GM12878 (cell line): ENCODE data around the gene RPS6KA3. TPM values are rescaled to one million over a fixed set of nuclear protein-coding genes. Genes with fewer than 3 reads are reported as not detected.

Source experiments
- ATAC-seq: fragments of 200-7000 bp; cut with Tn5 transposase; 3 replicates; pipeline ENCODE4 v1.9.1; 2020; ENCODE audit warnings: mild to moderate bottlenecking, moderate library complexity
- BruUV-seq: library from RNA; stranded (reverse); fragments of 400-500 nt; replicated peaks from 2 replicates; lab custom pipeline; 2021; lab: Mats Ljungman, UMichigan
- CTCF ChIA-PET: fragments of 300-600 bp; sonication (Branson Sonifier 250); formaldehyde crosslinking; extraction: SDS; loops from one replicate; lab custom pipeline; 2021; ENCODE audit warnings: inconsistent platforms; lab: Yijun Ruan, JAX
- POLR2A ChIA-PET: fragments of 350-600 bp; formaldehyde crosslinking; extraction: SDS; loops from one replicate; lab custom pipeline; 2021; ENCODE audit warnings: inconsistent platforms; lab: Charles Lee
- RAD21 ChIA-PET: fragments of 300-600 bp; sonication (Branson Sonifier 250); formaldehyde crosslinking; loops from one replicate; lab custom pipeline; 2023; ENCODE audit warnings: antibody characterized with exemption; ENCODE audit not compliant: unreplicated experiment; lab: Charles Lee
- SMC1A ChIA-PET: fragments of 300-600 bp; sonication (Branson Sonifier 250); formaldehyde crosslinking; loops from one replicate; lab custom pipeline; 2023; ENCODE audit not compliant: unreplicated experiment, uncharacterized antibody; lab: Charles Lee
- DNase-seq: peaks from one replicate; pipeline ENCODE4 v3.0.0-alpha.2; 2011; ENCODE audit warnings: low read depth, low spot score
- FAIRE-seq: peaks from 3 replicates; lab custom pipeline; 2011; peaks lifted over from hg19 to GRCh38; lab: Jason Lieb, UNC
- H2AFZ ChIP-seq: 2 replicates; pipeline ENCODE4 v1.6.0; 2011; ENCODE audit warnings: low read depth, low read length, control low read depth; ENCODE audit not compliant: control insufficient read depth
- H3K27ac ChIP-seq: 2 replicates; pipeline ENCODE4 v1.5.1; 2011; ENCODE audit warnings: control low read depth; ENCODE audit not compliant: control insufficient read depth, insufficient read depth
- H3K27me3 ChIP-seq, 2 experiments: replicated peaks in 1 of 2; 2 replicates each; pipeline versions ENCODE4 v1.6.0 to v1.6.1; 2011; ENCODE audit warnings: low read length in 1 of 2; ENCODE audit not compliant: control insufficient read depth in 2 of 2, insufficient read depth in 2 of 2
- H3K36me3 ChIP-seq, 2 experiments: 2 replicates each; pipeline ENCODE4 v1.5.1; 2011; ENCODE audit warnings: low read length in 1 of 2; ENCODE audit not compliant: control insufficient read depth in 2 of 2, insufficient read depth in 2 of 2
- H3K4me1 ChIP-seq: 2 replicates; pipeline ENCODE4 v1.6.1; 2011; ENCODE audit warnings: mild to moderate bottlenecking, low read length, moderate library complexity, mixed read lengths; ENCODE audit not compliant: control insufficient read depth, insufficient read depth
- H3K4me2 ChIP-seq: 2 replicates; pipeline ENCODE4 v1.6.0; 2011; ENCODE audit warnings: control low read depth; ENCODE audit not compliant: control insufficient read depth, insufficient read depth
- H3K4me3 ChIP-seq: fragments of 200-600 bp; sonication (generic); 2 replicates; pipeline ENCODE4 v1.5.1; 2016
- H3K79me2 ChIP-seq: 2 replicates; pipeline ENCODE4 v1.6.0; 2011; ENCODE audit warnings: low read length; ENCODE audit not compliant: control insufficient read depth, insufficient read depth
- H3K9ac ChIP-seq: 2 replicates; pipeline ENCODE4 v1.8.0; 2011; ENCODE audit warnings: low read length, control low read depth, mixed read lengths; ENCODE audit not compliant: control insufficient read depth, insufficient read depth
- H3K9me3 ChIP-seq: replicated peaks from 3 replicates; pipeline ENCODE4 v1.5.1; 2011; ENCODE audit warnings: mild to moderate bottlenecking, low read length; ENCODE audit not compliant: control insufficient read depth, insufficient read depth
- H4K20me1 ChIP-seq: 2 replicates; pipeline ENCODE4 v1.6.0; 2011; ENCODE audit not compliant: control insufficient read depth, insufficient read depth
- BCL11A ChIP-seq: IDR thresholded peaks from 2 replicates; pipeline ENCODE4 v1.6.1; 2011; ENCODE audit warnings: low read depth, low read length
- BHLHE40 ChIP-seq, 2 experiments: fragments of 450-650 bp in 1 of 2; IDR thresholded peaks; 2 replicates each; pipeline ENCODE4 v1.6.1; 2011 to 2017; ENCODE audit warnings: low read depth in 2 of 2, borderline replicate concordance in 1 of 2, improper control_type of control experiment in 1 of 2, low read length in 1 of 2, mild to moderate bottlenecking in 1 of 2
- CEBPB ChIP-seq, 2 experiments: fragments of 150-350 bp in 1 of 2; IDR thresholded peaks; 2 replicates each; pipeline ENCODE4 v1.6.1; 2012 to 2014; ENCODE audit warnings: low read depth in 2 of 2, low read length in 2 of 2, borderline replicate concordance in 1 of 2, inconsistent platforms in 1 of 2
- ESRRA ChIP-seq: IDR thresholded peaks from 2 replicates; pipeline ENCODE4 v1.6.1; 2012; ENCODE audit warnings: mild to moderate bottlenecking, low read length, improper control_type of control experiment
- FOXM1 ChIP-seq: IDR thresholded peaks from 2 replicates; pipeline ENCODE4 v1.6.1; 2012; ENCODE audit warnings: low read depth, mild to moderate bottlenecking, inconsistent platforms, low read length, moderate library complexity
- IRF3 ChIP-seq: fragments of 450-650 bp; IDR thresholded peaks from 2 replicates; pipeline ENCODE4 v1.6.1; 2014; ENCODE audit warnings: mild to moderate bottlenecking
- JUND ChIP-seq: IDR thresholded peaks from 2 replicates; pipeline ENCODE4 v1.6.1; 2012; ENCODE audit warnings: low read depth, mild to moderate bottlenecking, low read length, improper control_type of control experiment, moderate library complexity
- MEF2A ChIP-seq: IDR thresholded peaks from 2 replicates; pipeline ENCODE4 v1.6.1; 2011; ENCODE audit warnings: low read depth, mild to moderate bottlenecking, low read length, moderate library complexity; ENCODE audit not compliant: insufficient read depth
- MYB ChIP-seq: fragments of 150-350 bp; IDR thresholded peaks from 2 replicates; pipeline ENCODE4 v1.6.1; 2014; ENCODE audit warnings: mild to moderate bottlenecking, low read depth, low read length, borderline replicate concordance
- MYC ChIP-seq: IDR thresholded peaks from 2 replicates; pipeline ENCODE4 v1.6.1; 2011; ENCODE audit warnings: mild to moderate bottlenecking, low read length, moderate library complexity, inconsistent platforms; ENCODE audit not compliant: insufficient read depth, insufficient replicate concordance, insufficient read length, severe bottlenecking
- NFYA ChIP-seq: IDR thresholded peaks from 2 replicates; pipeline ENCODE4 v1.6.1; 2011; ENCODE audit warnings: low read depth, mild to moderate bottlenecking, low read length, improper control_type of control experiment, borderline replicate concordance
- NR2C2 ChIP-seq: IDR thresholded peaks from 2 replicates; pipeline ENCODE4 v1.6.1; 2011; ENCODE audit warnings: borderline replicate concordance, low read depth; ENCODE audit not compliant: control insufficient read depth, insufficient read length
- RAD51 ChIP-seq: fragments of 450-650 bp; IDR thresholded peaks from 2 replicates; pipeline ENCODE4 v1.6.1; 2016; ENCODE audit warnings: moderate library complexity, mild to moderate bottlenecking, inconsistent platforms
- RFX5 ChIP-seq: IDR thresholded peaks from 2 replicates; pipeline ENCODE4 v1.6.1; 2011; ENCODE audit warnings: low read depth, low read length, improper control_type of control experiment
- SIX5 ChIP-seq: IDR thresholded peaks from 2 replicates; pipeline ENCODE4 v1.6.1; 2011; ENCODE audit warnings: mild to moderate bottlenecking, low read depth, low read length, moderate library complexity; ENCODE audit not compliant: severe bottlenecking
- ZNF24 ChIP-seq: fragments of 450-650 bp; IDR thresholded peaks from 2 replicates; pipeline ENCODE4 v1.6.1; 2017; ENCODE audit warnings: antibody characterized with exemption, mild to moderate bottlenecking
- WGBS: methylation state at CpG from one replicate; pipeline ENCODE4 v1.1.6; 2016; ENCODE audit warnings: low lambda C conversion rate; ENCODE audit not compliant: insufficient replicate concordance, insufficient coverage; ENCODE audit errors: missing lambda C conversion rate; 5-methylcytosine and 5-hydroxymethylcytosine counted together
- in situ Hi-C: fragments of 300-500 bp; cut with MboI; formaldehyde crosslinking; loops from 9 replicates; pipeline ENCODE4 v1.14.3; 2018; ENCODE audit warnings: mixed read lengths
- intact Hi-C: fragments of 100-400 bp; cut with micrococcal nuclease; formaldehyde crosslinking; loops from one replicate; pipeline ENCODE4 v1.14.2; 2022; ENCODE audit not compliant: unreplicated experiment
- polyA plus RNA-seq, 11 experiments: library from polyadenylated mRNA; depleted of rRNA in 4 of 11; unstranded in 6 of 11; stranded (reverse) in 5 of 11; fragments of >200 nt; fragmentation: Nextera tagmentation in 4 of 11; fragmentation: Illumina TruSeq in 1 of 11; extraction: Ambion mirVana in 4 of 11; extraction: Trizol in 1 of 11; gene quantifications; 1 replicate in 1 of 11; 2 replicates in 10 of 11; pipeline versions ENCODE4 v1.2.1 to v1.2.3, GENCODE V29; 2011 to 2016; ENCODE audit warnings: inconsistent platforms in 2 of 11, missing spikeins in 2 of 11, low read depth in 1 of 11
- total RNA-seq, 4 experiments: library from RNA; depleted of rRNA in 3 of 4; stranded (reverse); fragments of >200 nt in 3 of 4; fragmentation: Illumina TruSeq in 1 of 4; extraction: Trizol in 1 of 4; gene quantifications; 2 replicates each; pipeline versions ENCODE4 v1.2.1 to v1.2.3, GENCODE V29; 2013 to 2021
- TF ChIP-seq, protein P1 (sequence below): fragments of 450-650 bp; IDR thresholded peaks from 2 replicates; pipeline ENCODE4 v1.6.1; 2018; ENCODE audit warnings: borderline replicate concordance, mild to moderate bottlenecking; ENCODE audit not compliant: partially characterized antibody

RPS6KA3 gene
- total and polyA plus RNA-seq, 10 of the 15 experiments (the other 5 are each of a cell fraction or from before 2014, with no cell fraction given): 2.8 to 35.6 (median 15.8) TPM

GRCh38 chrX:20294957-20295356 lies 28.2 kb upstream of the RPS6KA3 start:
- SMC1A ChIA-PET: no interaction called here
- no peaks in the 10 kb centered on the region for H3K4me1 ChIP-seq
- ATAC-seq: no peak
- POLR2A ChIA-PET: no interaction called here
- CTCF ChIA-PET: no interaction called here
- in situ Hi-C loops: no loop called here
- H3K4me3 ChIP-seq: no peak overlapping the region
- no peaks in the 10 kb centered on the region for H4K20me1 ChIP-seq
- H3K27me3 ChIP-seq: peaks cover 0 to 3% of the 10 kb centered on the region in 2 experiments; a peak in 1 of 4 replicates
- FAIRE-seq: no peak
- H3K36me3 ChIP-seq: no peaks in the 10 kb centered on the region
- no peak overlapping the region for H3K9ac ChIP-seq
- no peak overlapping the region for H3K4me2 ChIP-seq
- intact Hi-C loops: no loop called here
- no peak overlapping the region for H3K27ac ChIP-seq
- RAD21 ChIA-PET: no interaction called here
- no TSS peak for BruUV-seq
- TF ChIP-seq JUND (no peak), ESRRA (no peak), BCL11A (no peak), BHLHE40 (IDR thresholded peaks at IDR 0.05; ENCODE audit: borderline replicate concordance in 1 of 2, low read depth in 2 of 2, low read length in 1 of 2) (no peak), IRF3 (no peak), NR2C2 (no peak), ZNF24 (no peak), CEBPB (IDR thresholded peaks at IDR 0.05; ENCODE audit: borderline replicate concordance in 1 of 2, low read depth in 2 of 2, low read length in 2 of 2) (no peak), RFX5 (no peak), FOXM1 (no peak), MYB (no peak), NFYA (no peak), MEF2A (no peak), MYC (no peak), RAD51 (no peak), SIX5 (no peak)
- TF ChIP-seq, protein P1, sequence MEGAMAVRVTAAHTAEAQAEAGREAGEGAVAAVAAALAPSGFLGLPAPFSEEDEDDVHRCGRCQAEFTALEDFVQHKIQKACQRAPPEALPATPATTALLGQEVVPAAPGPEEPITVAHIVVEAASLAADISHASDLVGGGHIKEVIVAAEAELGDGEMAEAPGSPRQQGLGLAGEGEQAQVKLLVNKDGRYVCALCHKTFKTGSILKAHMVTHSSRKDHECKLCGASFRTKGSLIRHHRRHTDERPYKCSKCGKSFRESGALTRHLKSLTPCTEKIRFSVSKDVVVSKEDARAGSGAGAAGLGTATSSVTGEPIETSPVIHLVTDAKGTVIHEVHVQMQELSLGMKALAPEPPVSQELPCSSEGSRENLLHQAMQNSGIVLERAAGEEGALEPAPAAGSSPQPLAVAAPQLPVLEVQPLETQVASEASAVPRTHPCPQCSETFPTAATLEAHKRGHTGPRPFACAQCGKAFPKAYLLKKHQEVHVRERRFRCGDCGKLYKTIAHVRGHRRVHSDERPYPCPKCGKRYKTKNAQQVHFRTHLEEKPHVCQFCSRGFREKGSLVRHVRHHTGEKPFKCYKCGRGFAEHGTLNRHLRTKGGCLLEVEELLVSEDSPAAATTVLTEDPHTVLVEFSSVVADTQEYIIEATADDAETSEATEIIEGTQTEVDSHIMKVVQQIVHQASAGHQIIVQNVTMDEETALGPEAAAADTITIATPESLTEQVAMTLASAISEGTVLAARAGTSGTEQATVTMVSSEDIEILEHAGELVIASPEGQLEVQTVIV: no peak
- no peaks in the 10 kb centered on the region for H3K79me2 ChIP-seq
- no peak overlapping the region for H2AFZ ChIP-seq
- no peaks in the 10 kb centered on the region for H3K9me3 ChIP-seq
- no peak for DNase-seq
- WGBS: 35% methylated on average over 2 of the region's 2 CpGs
